ENCODE data around the gene HSF2BP.
"Not testable (repeated sequence)": the region's sequence is repeated elsewhere in the genome, so short reads cannot be mapped to it uniquely, and the experiment has no call there.

The HSF2BP gene

GRCh38 chr21:43600642-43601402 is 58.5 kb downstream of the HSF2BP start:
- H3K4me3 ChIP-seq (ENCODE audit: low read length) = no peak overlapping the region
- DNase-seq (ENCODE audit: low read depth) = peak; percentile 93
- TF ChIP-seq CTCF (conservative IDR thresholded peaks at IDR 0.05; ENCODE audit: low read length) = no peak

GRCh38 chr21:43599728-43600127 is 59.6 kb downstream of the HSF2BP start:
- TF ChIP-seq CTCF (conservative IDR thresholded peaks at IDR 0.05; ENCODE audit: low read length) = no peak
- no peak for DNase-seq (ENCODE audit: low read depth)
- H3K4me3 ChIP-seq (ENCODE audit: low read length) = no peak overlapping the region

- DNase-seq (ENCODE audit: low read depth) = peak; percentile 69
Observed at GRCh38 chr21:43598416-43599120, 60.7 kb downstream of the HSF2BP start.

GRCh38 chr21:43597540-43598250 is 61.6 kb downstream of the HSF2BP start:
- TF ChIP-seq CTCF (conservative IDR thresholded peaks at IDR 0.05; ENCODE audit: low read length) = no peak
- DNase-seq (ENCODE audit: low read depth) = no peak
- H3K4me3 ChIP-seq (ENCODE audit: low read length) = no peak overlapping the region

More at GRCh38 chr21:43598416-43599120, 60.7 kb downstream of the HSF2BP start:
- H3K4me3 ChIP-seq (ENCODE audit: low read length) = no peak overlapping the region
- TF ChIP-seq CTCF (conservative IDR thresholded peaks at IDR 0.05; ENCODE audit: low read length) = no peak

- no peak overlapping the region for H3K4me3 ChIP-seq (ENCODE audit: low read length)
- DNase-seq (ENCODE audit: low read depth) = peak; percentile 62
- TF ChIP-seq CTCF (conservative IDR thresholded peaks at IDR 0.05; ENCODE audit: low read length) = no peak
Observed at GRCh38 chr21:43597052-43597451, 62.2 kb downstream of the HSF2BP start.

GRCh38 chr21:43596616-43597015 is 62.7 kb downstream of the HSF2BP start:
- DNase-seq (ENCODE audit: low read depth) = no peak
- H3K4me3 ChIP-seq (ENCODE audit: low read length) = no peak overlapping the region
- no peak for TF ChIP-seq CTCF (conservative IDR thresholded peaks at IDR 0.05; ENCODE audit: low read length)

- not testable (repeated sequence) for DNase-seq (ENCODE audit: low read depth); H3K4me3 ChIP-seq (ENCODE audit: low read length)
Observed at GRCh38 chr21:43595769-43596168, 63.5 kb downstream of the HSF2BP start.
